Fibroblast of the aortic adventitia (primary cell): Measurements from ENCODE around the gene UPK3B. TPM values are rescaled to one million over a fixed set of nuclear protein-coding genes. Genes with fewer than 3 reads are reported as not detected.
"Not testable (repeated sequence)": the region's sequence is repeated elsewhere in the genome, so short reads cannot be mapped to it uniquely, and the experiment has no call there.

ENCODE experiments used
- DNase-seq: peaks from one replicate; pipeline ENCODE4 v3.0.0-alpha.2; 2010; ENCODE audit warnings: low read depth
- H3K4me3 ChIP-seq: 2 replicates; pipeline ENCODE4 v1.5.1; 2011; ENCODE audit warnings: low read depth, mild to moderate bottlenecking, control low read depth, low read length, moderate library complexity
- CTCF ChIP-seq: IDR thresholded peaks from 2 replicates; pipeline ENCODE4 v1.5.1; 2011; ENCODE audit warnings: mild to moderate bottlenecking, low read length, control low read depth, inconsistent platforms; ENCODE audit not compliant: insufficient read depth
- total RNA-seq: library from RNA; depleted of rRNA; stranded (reverse); fragments of >200 nt; gene quantifications from 2 replicates; pipeline ENCODE4 v1.2.3, GENCODE V29; 2012; ENCODE audit warnings: low replicate concordance

The UPK3B gene
- total RNA-seq, 1 donor = 0.18 TPM

- TF ChIP-seq CTCF = no peak
- no peak for DNase-seq
- no peak overlapping the region for H3K4me3 ChIP-seq
Measured at GRCh38 chr7:76513817-76514799, 3.8 kb downstream of the UPK3B start.

- no peak for TF ChIP-seq CTCF
- H3K4me3 ChIP-seq = no peak overlapping the region
- DNase-seq = no peak
Measured at GRCh38 chr7:76514926-76515771, 4.8 kb downstream of the UPK3B start.

GRCh38 chr7:76515999-76516443, 5.7 kb downstream of the UPK3B start:
- H3K4me3 ChIP-seq = no peak overlapping the region
- no peak for DNase-seq
- no peak for TF ChIP-seq CTCF

- not testable (repeated sequence) for H3K4me3 ChIP-seq, DNase-seq
Measured at GRCh38 chr7:76516932-76517331, 6.6 kb downstream of the UPK3B start.

GRCh38 chr7:76526183-76526582, 15.8 kb downstream of the UPK3B start:
- not testable (repeated sequence) for H3K4me3 ChIP-seq, DNase-seq

GRCh38 chr7:76531643-76532042, 21.3 kb downstream of the UPK3B start:
- not testable (repeated sequence) for DNase-seq, H3K4me3 ChIP-seq

- H3K4me3 ChIP-seq, DNase-seq: not testable (repeated sequence)
Measured at GRCh38 chr7:76543197-76543596, 32.8 kb downstream of the UPK3B start, which contains the start of gene SPDYE16. TSS of gene SPDYE16 (minus strand) at chr7:76543297. CDS start at chr7:76541459, 1,838 bp downstream.

GRCh38 chr7:76549025-76549854, 38.9 kb downstream of the UPK3B start:
- peak; percentile 89 for DNase-seq
- peak overlapping the region; percentile 71 for H3K4me3 ChIP-seq

- DNase-seq = not testable (repeated sequence)
- H3K4me3 ChIP-seq = peak overlapping the region; percentile 71
Measured at GRCh38 chr7:76549855-76550248, 39.5 kb downstream of the UPK3B start.

- not testable (repeated sequence) for H3K4me3 ChIP-seq, DNase-seq
Measured at GRCh38 chr7:76551992-76552391, 41.6 kb downstream of the UPK3B start.

- DNase-seq, H3K4me3 ChIP-seq: not testable (repeated sequence)
Measured at GRCh38 chr7:76559685-76560084, 49.3 kb downstream of the UPK3B start.

- not testable (repeated sequence) for H3K4me3 ChIP-seq, DNase-seq
Measured at GRCh38 chr7:76560157-76560556, 49.8 kb downstream of the UPK3B start.

GRCh38 chr7:76561342-76561741, 51.0 kb downstream of the UPK3B start:
- H3K4me3 ChIP-seq, DNase-seq: not testable (repeated sequence)

- H3K4me3 ChIP-seq, DNase-seq: not testable (repeated sequence)
Measured at GRCh38 chr7:76565001-76565400, 54.6 kb downstream of the UPK3B start.
